Stomach smooth muscle (tissue), 2 donors: ENCODE measurements around the gene RIMBP2.

Experiments
- H3K27ac ChIP-seq: one replicate; pipeline ENCODE4 v1.7.0; 2013; ENCODE audit warnings: mild to moderate bottlenecking, low read length, inconsistent platforms
- H3K27me3 ChIP-seq, 2 donors: one replicate each; pipeline ENCODE4 v1.7.0; 2013; ENCODE audit warnings: low read length in 2 of 2; ENCODE audit not compliant: insufficient read depth in 2 of 2, control insufficient read depth in 1 of 2
- H3K36me3 ChIP-seq, 2 donors: one replicate each; pipeline ENCODE4 v1.7.0; 2013; ENCODE audit warnings: low read length in 2 of 2; ENCODE audit not compliant: control insufficient read depth in 2 of 2, insufficient read depth in 2 of 2
- H3K4me1 ChIP-seq: one replicate; pipeline ENCODE4 v1.7.0; 2013; ENCODE audit warnings: low read length; ENCODE audit not compliant: control insufficient read depth, insufficient read depth
- H3K4me3 ChIP-seq, 2 donors: one replicate each; pipeline ENCODE4 v1.7.0; 2013; ENCODE audit warnings: low read length in 2 of 2
- H3K9ac ChIP-seq, 2 donors: one replicate each; pipeline ENCODE4 v1.7.0; 2013; ENCODE audit warnings: low read length in 2 of 2, mild to moderate bottlenecking in 1 of 2
- H3K9me3 ChIP-seq, 2 donors: one replicate each; pipeline ENCODE4 v1.7.0; 2013; ENCODE audit warnings: low read length in 2 of 2; ENCODE audit not compliant: control insufficient read depth in 2 of 2
- donor health status: healthy.
- donor health status: Pancreatic carcinoma.

RIMBP2 gene

GRCh38 chr12:130371296-130371695, 344.8 kb downstream of the RIMBP2 start:
- Histone ChIP-seq H3K27me3 (peaks cover 2 to 3% of the 10 kb centered on the region in 2 donors), H3K27ac (no peak overlapping the region), H3K4me1 (no peaks in the 10 kb centered on the region), H3K36me3 (no peaks in the 10 kb centered on the region), H3K4me3 (no peak overlapping the region), H3K9ac (no peak overlapping the region), H3K9me3 (peaks cover 0 to 3% of the 10 kb centered on the region in 2 donors)

GRCh38 chr12:130369816-130370215, 346.3 kb downstream of the RIMBP2 start:
- Histone ChIP-seq H3K36me3 (no peaks in the 10 kb centered on the region), H3K4me3 (no peak overlapping the region), H3K27me3 (peaks cover 5% of the 10 kb centered on the region in 2 donors), H3K27ac (no peak overlapping the region), H3K9me3 (peaks cover 0 to 3% of the 10 kb centered on the region in 2 donors), H3K9ac (no peak overlapping the region), H3K4me1 (no peaks in the 10 kb centered on the region)

GRCh38 chr12:130367523-130367922, 348.6 kb downstream of the RIMBP2 start:
- no peak overlapping the region for H3K9ac ChIP-seq
- H3K4me3 ChIP-seq: no peak overlapping the region
- no peak overlapping the region for H3K27ac ChIP-seq
- peaks cover 2 to 5% of the 10 kb centered on the region in 2 donors for H3K27me3 ChIP-seq
- H3K36me3 ChIP-seq: no peaks in the 10 kb centered on the region
- no peaks in the 10 kb centered on the region for H3K4me1 ChIP-seq
- peaks cover 0 to 3% of the 10 kb centered on the region in 2 donors for H3K9me3 ChIP-seq

- H3K9ac ChIP-seq: no peak overlapping the region
- H3K27me3 ChIP-seq: peaks cover 2 to 5% of the 10 kb centered on the region in 2 donors
- H3K9me3 ChIP-seq: peaks cover 0 to 3% of the 10 kb centered on the region in 2 donors
- no peak overlapping the region for H3K4me3 ChIP-seq
- no peak overlapping the region for H3K27ac ChIP-seq
- no peaks in the 10 kb centered on the region for H3K36me3 ChIP-seq
- no peaks in the 10 kb centered on the region for H3K4me1 ChIP-seq
These were observed 349.1 kb downstream of the RIMBP2 start for GRCh38 chr12:130367003-130367402.

GRCh38 chr12:130366159-130366558, 349.9 kb downstream of the RIMBP2 start:
- Histone ChIP-seq H3K9me3 (peaks cover 0 to 3% of the 10 kb centered on the region in 2 donors), H3K9ac (no peak overlapping the region), H3K4me1 (no peaks in the 10 kb centered on the region), H3K4me3 (no peak overlapping the region), H3K36me3 (no peaks in the 10 kb centered on the region), H3K27ac (no peak overlapping the region), H3K27me3 (peaks cover 2 to 5% of the 10 kb centered on the region in 2 donors)

GRCh38 chr12:130364578-130364977, 351.5 kb downstream of the RIMBP2 start:
- H3K4me3 ChIP-seq: no peak overlapping the region
- H3K27me3 ChIP-seq: peaks cover 2 to 5% of the 10 kb centered on the region in 2 donors

GRCh38 chr12:130362060-130362459, 354.0 kb downstream of the RIMBP2 start:
- H3K36me3 ChIP-seq: no peaks in the 10 kb centered on the region
- peaks cover 7 to 14% of the 10 kb centered on the region in 2 donors for H3K27me3 ChIP-seq
- H3K9ac ChIP-seq: no peak overlapping the region
- no peak overlapping the region for H3K4me3 ChIP-seq
- H3K27ac ChIP-seq: no peak overlapping the region
- no peaks in the 10 kb centered on the region for H3K9me3 ChIP-seq
- no peaks in the 10 kb centered on the region for H3K4me1 ChIP-seq

More at GRCh38 chr12:130364578-130364977, 351.5 kb downstream of the RIMBP2 start:
- no peaks in the 10 kb centered on the region for H3K4me1 ChIP-seq
- H3K36me3 ChIP-seq: no peaks in the 10 kb centered on the region
- H3K9ac ChIP-seq: no peak overlapping the region
- no peak overlapping the region for H3K27ac ChIP-seq
- peaks cover 0 to 3% of the 10 kb centered on the region in 2 donors for H3K9me3 ChIP-seq

GRCh38 chr12:130357729-130358330, 358.3 kb downstream of the RIMBP2 start:
- H3K36me3 ChIP-seq: no peaks in the 10 kb centered on the region
- no peaks in the 10 kb centered on the region for H3K9me3 ChIP-seq
- no peak overlapping the region for H3K4me3 ChIP-seq
- peaks cover 9 to 10% of the 10 kb centered on the region in 2 donors for H3K27me3 ChIP-seq
- H3K4me1 ChIP-seq: no peaks in the 10 kb centered on the region
- no peak overlapping the region for H3K9ac ChIP-seq
- no peak overlapping the region for H3K27ac ChIP-seq

GRCh38 chr12:130357241-130357640, 358.9 kb downstream of the RIMBP2 start:
- no peak overlapping the region for H3K4me3 ChIP-seq
- H3K9me3 ChIP-seq: no peaks in the 10 kb centered on the region
- peaks cover 9 to 10% of the 10 kb centered on the region in 2 donors for H3K27me3 ChIP-seq
- H3K9ac ChIP-seq: no peak overlapping the region
- no peak overlapping the region for H3K27ac ChIP-seq
- H3K4me1 ChIP-seq: no peaks in the 10 kb centered on the region
- no peaks in the 10 kb centered on the region for H3K36me3 ChIP-seq

- Histone ChIP-seq H3K36me3 (no peaks in the 10 kb centered on the region), H3K27ac (no peak overlapping the region), H3K9me3 (no peaks in the 10 kb centered on the region), H3K9ac (no peak overlapping the region), H3K4me1 (no peaks in the 10 kb centered on the region), H3K4me3 (no peak overlapping the region), H3K27me3 (peaks cover 11 to 13% of the 10 kb centered on the region in 2 donors)
These were observed 359.9 kb downstream of the RIMBP2 start for GRCh38 chr12:130356222-130356621.

GRCh38 chr12:130354407-130354806, 361.7 kb downstream of the RIMBP2 start:
- Histone ChIP-seq H3K9me3 (peaks cover 0 to 2% of the 10 kb centered on the region in 2 donors), H3K4me1 (no peaks in the 10 kb centered on the region), H3K4me3 (no peak overlapping the region), H3K9ac (no peak overlapping the region), H3K36me3 (no peaks in the 10 kb centered on the region), H3K27me3 (peaks cover 13 to 16% of the 10 kb centered on the region in 2 donors), H3K27ac (no peak overlapping the region)
